HepG2 (cell line): ENCODE measurements around the gene NRIP2. TPM values are rescaled to one million over a fixed set of nuclear protein-coding genes. Genes with fewer than 3 reads are reported as not detected.

ENCODE experiments used
- BRD4 ChIP-seq: sonication (generic); formaldehyde crosslinking; IDR thresholded peaks from 2 replicates; pipeline ENCODE4 v1.4.0; 2020; ENCODE audit warnings: missing genetic modification reagents
- CAMTA2 ChIP-seq: sonication (generic); formaldehyde crosslinking; IDR thresholded peaks from 2 replicates; pipeline ENCODE4 v1.4.0; 2020; ENCODE audit warnings: mild to moderate bottlenecking, missing genetic modification reagents, borderline replicate concordance
- CEBPB ChIP-seq: IDR thresholded peaks from 2 replicates; pipeline ENCODE4 v1.6.1; 2011; ENCODE audit warnings: low read depth, low read length, improper control_type of control experiment, borderline replicate concordance
- EEA1 ChIP-seq: sonication (generic); formaldehyde crosslinking; IDR thresholded peaks from 2 replicates; pipeline ENCODE4 v1.5.1; 2020; ENCODE audit warnings: mild to moderate bottlenecking, missing genetic modification reagents, borderline replicate concordance
- FOXA3 ChIP-seq: IDR thresholded peaks from 2 replicates; pipeline ENCODE4 v1.6.1; 2016; ENCODE audit warnings: missing genetic modification reagents, missing compliant biosample characterization
- KDM3A ChIP-seq: IDR thresholded peaks from 2 replicates; pipeline ENCODE4 v1.6.1; 2018; ENCODE audit warnings: low read depth, missing compliant biosample characterization
- KMT2A ChIP-seq: sonication (generic); formaldehyde crosslinking; IDR thresholded peaks from 2 replicates; pipeline ENCODE4 v1.4.0; 2020; ENCODE audit warnings: missing genetic modification reagents
- PRMT3 ChIP-seq: sonication (generic); formaldehyde crosslinking; IDR thresholded peaks from 2 replicates; pipeline ENCODE4 v1.8.1; 2022; ENCODE audit warnings: low read depth, mild to moderate bottlenecking, moderate library complexity, missing genetic modification reagents, borderline replicate concordance
- SATB2 ChIP-seq: sonication (generic); formaldehyde crosslinking; IDR thresholded peaks from 2 replicates; pipeline ENCODE4 v1.5.0; 2020; ENCODE audit warnings: missing genetic modification reagents
- SIX1 ChIP-seq: sonication (generic); formaldehyde crosslinking; IDR thresholded peaks from 2 replicates; pipeline ENCODE4 v1.4.0; 2020; ENCODE audit warnings: missing genetic modification reagents, borderline replicate concordance
- SPEN ChIP-seq: sonication (generic); formaldehyde crosslinking; IDR thresholded peaks from 2 replicates; pipeline ENCODE4 v1.5.1; 2020; ENCODE audit warnings: low read depth, mild to moderate bottlenecking, missing genetic modification reagents
- YY1 ChIP-seq: IDR thresholded peaks from 2 replicates; pipeline ENCODE4 v1.6.1; 2011; ENCODE audit warnings: low read length, low read depth, moderate library complexity, mild to moderate bottlenecking; ENCODE audit not compliant: insufficient read depth, insufficient replicate concordance
- ZNF232 ChIP-seq: sonication (generic); formaldehyde crosslinking; IDR thresholded peaks from 2 replicates; pipeline ENCODE4 v1.4.0; 2020; ENCODE audit warnings: missing genetic modification reagents, borderline replicate concordance
- ZNF337 ChIP-seq: sonication (generic); formaldehyde crosslinking; IDR thresholded peaks from 2 replicates; pipeline ENCODE4 v1.5.1; 2020; ENCODE audit warnings: missing genetic modification reagents, low read depth, mild to moderate bottlenecking, borderline replicate concordance
- ZNF589 ChIP-seq: sonication (generic); formaldehyde crosslinking; conservative IDR thresholded peaks from 2 replicates; pipeline ENCODE4 v1.8.0; 2022; ENCODE audit warnings: mild to moderate bottlenecking, moderate library complexity, missing genetic modification reagents
- ZNF788 ChIP-seq: sonication (generic); formaldehyde crosslinking; IDR thresholded peaks from 2 replicates; pipeline ENCODE4 v1.5.0; 2020; ENCODE audit warnings: mild to moderate bottlenecking, missing genetic modification reagents, borderline replicate concordance
- polyA plus RNA-seq, 8 experiments: library from polyadenylated mRNA; depleted of rRNA in 3 of 8; stranded (reverse) in 7 of 8; unstranded in 1 of 8; fragments of >200 nt; fragmentation: Illumina TruSeq in 4 of 8; extraction: Trizol in 4 of 8; gene quantifications; 2 replicates each; pipeline versions ENCODE4 v1.2.1 to v1.2.3, GENCODE V29; 2011 to 2016; ENCODE audit warnings: low read depth in 4 of 8, missing spikeins in 1 of 8, mixed read lengths in 1 of 8; ENCODE audit not compliant: insufficient read depth in 1 of 8
- total RNA-seq, 5 experiments: library from RNA; depleted of rRNA; stranded (reverse); fragments of >200 nt; fragmentation: Illumina TruSeq; extraction: Trizol; gene quantifications; 2 replicates each; pipeline ENCODE4 v1.2.3, GENCODE V29; 2016; ENCODE audit warnings: low read depth in 1 of 5
- TF ChIP-seq, protein P1 (sequence below): sonication (generic); formaldehyde crosslinking; IDR thresholded peaks from 2 replicates; pipeline ENCODE4 v1.5.1; 2020; ENCODE audit warnings: missing genetic modification reagents, mild to moderate bottlenecking, borderline replicate concordance
- TF ChIP-seq, protein P2 (sequence below): sonication (generic); formaldehyde crosslinking; IDR thresholded peaks from 2 replicates; pipeline ENCODE4 v1.4.0; 2020; ENCODE audit warnings: missing genetic modification reagents, mild to moderate bottlenecking, borderline replicate concordance

NRIP2 gene
- total and polyA plus RNA-seq, 2 of the 13 experiments (the other 11 are each of a cell fraction or from before 2014, with no cell fraction given): not detected

DNA sequence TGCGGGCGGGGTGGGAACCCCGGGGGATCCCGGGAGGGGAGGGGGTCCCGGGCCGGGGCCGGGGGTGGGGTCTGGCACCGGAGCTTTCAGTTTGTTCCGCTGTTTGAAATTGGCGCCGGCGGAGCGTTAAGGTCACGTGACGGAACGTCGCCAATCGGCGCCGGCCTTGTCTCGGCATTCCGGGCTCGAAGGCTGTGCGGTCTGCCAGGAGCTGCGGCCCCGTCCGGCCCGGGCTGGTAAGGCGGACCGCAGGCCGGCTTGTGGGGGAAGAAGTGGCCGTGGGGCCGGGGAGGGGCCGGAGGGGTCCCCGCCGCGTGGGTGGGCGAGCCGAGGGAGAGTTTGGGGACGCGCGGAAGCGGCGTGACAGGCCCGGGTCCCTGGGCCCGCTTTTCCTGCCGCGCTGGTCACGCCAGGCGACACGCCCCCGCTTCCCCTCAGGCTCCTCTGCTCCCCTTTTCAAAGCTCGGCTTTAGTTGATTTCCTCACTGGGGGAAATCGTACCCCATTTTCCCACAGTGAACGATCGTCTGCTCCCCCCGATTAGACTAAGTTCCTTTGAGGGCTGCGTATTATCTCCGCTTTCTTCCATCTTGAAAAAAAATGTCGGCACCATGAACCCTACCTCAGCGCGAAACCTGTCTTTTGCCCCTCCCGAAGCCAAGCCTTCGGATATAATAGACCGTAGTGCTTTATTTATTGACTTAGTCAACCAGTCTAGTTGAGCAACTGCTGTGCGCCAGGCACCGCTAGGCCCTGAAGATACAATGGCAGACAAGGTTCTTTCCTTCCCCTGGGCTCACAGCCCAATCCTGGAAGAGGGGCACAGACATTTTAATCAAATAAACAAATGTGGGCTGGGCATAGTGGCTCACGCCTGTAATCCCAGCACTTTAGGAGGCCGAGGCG lies 42.5 kb upstream of the NRIP2 start, which contains the start of the genes FOXM1 and RHNO1 (continued):
- TF ChIP-seq, protein P1, sequence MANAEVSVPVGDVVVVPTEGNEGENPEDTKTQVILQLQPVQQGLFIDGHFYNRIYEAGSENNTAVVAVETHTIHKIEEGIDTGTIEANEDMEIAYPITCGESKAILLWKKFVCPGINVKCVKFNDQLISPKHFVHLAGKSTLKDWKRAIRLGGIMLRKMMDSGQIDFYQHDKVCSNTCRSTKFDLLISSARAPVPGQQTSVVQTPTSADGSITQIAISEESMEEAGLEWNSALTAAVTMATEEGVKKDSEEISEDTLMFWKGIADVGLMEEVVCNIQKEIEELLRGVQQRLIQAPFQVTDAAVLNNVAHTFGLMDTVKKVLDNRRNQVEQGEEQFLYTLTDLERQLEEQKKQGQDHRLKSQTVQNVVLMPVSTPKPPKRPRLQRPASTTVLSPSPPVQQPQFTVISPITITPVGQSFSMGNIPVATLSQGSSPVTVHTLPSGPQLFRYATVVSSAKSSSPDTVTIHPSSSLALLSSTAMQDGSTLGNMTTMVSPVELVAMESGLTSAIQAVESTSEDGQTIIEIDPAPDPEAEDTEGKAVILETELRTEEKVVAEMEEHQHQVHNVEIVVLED (CRISPR knock-in tag): peak; percentile 86
- TF ChIP-seq, protein P2, sequence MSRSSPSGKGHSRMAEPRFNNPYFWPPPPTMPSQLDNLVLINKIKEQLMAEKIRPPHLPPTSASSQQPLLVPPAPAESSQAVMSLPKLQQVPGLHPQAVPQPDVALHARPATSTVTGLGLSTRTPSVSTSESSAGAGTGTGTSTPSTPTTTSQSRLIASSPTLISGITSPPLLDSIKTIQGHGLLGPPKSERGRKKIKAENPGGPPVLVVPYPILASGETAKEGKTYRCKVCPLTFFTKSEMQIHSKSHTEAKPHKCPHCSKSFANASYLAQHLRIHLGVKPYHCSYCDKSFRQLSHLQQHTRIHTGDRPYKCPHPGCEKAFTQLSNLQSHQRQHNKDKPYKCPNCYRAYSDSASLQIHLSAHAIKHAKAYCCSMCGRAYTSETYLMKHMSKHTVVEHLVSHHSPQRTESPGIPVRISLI: peak; percentile 16; the same call in 1 of the 2 replicates
- TF ChIP-seq EEA1 (CRISPR knock-in tag) (no peak), CEBPB (peak; percentile 69; the same call in 1 of the 2 replicates), CAMTA2 (CRISPR knock-in tag) (0 out of 2 replicates have a peak, but pooled peaks have one; percentile 39), YY1 (peak; percentile 82), KDM3A (CRISPR knock-in tag) (0 out of 2 replicates have a peak, but pooled peaks have one; percentile 24), ZNF232 (CRISPR knock-in tag) (no peak), BRD4 (CRISPR knock-in tag) (0 out of 2 replicates have a peak, but pooled peaks have one; percentile 13), SIX1 (CRISPR knock-in tag) (no peak), FOXA3 (peak; percentile 50), PRMT3 (CRISPR knock-in tag) (no peak), KMT2A (CRISPR knock-in tag) (peak; percentile 54; the same call in 1 of the 2 replicates), ZNF337 (no peak), ZNF788 (CRISPR knock-in tag) (peak; percentile 33; the same call in 1 of the 2 replicates), ZNF589 (CRISPR knock-in tag) (0 out of 2 replicates have a peak, but pooled peaks have one; percentile 50), SPEN (CRISPR knock-in tag) (0 out of 2 replicates have a peak, but pooled peaks have one; percentile 10), SATB2 (CRISPR knock-in tag) (no peak)
